SK-N-SH treated with all-trans-retinoic acid at 6 μM for 48 hours (cell line): ENCODE data around the gene PEMT.

Experiments used
- ATAC-seq: fragments of 200-7000 bp; cut with Tn5 transposase; 3 replicates; pipeline ENCODE4 v1.9.1; 2020; ENCODE audit warnings: mild to moderate bottlenecking, moderate library complexity
- BACH2 ChIP-seq: fragments of 250-450 bp; sonication (Bioruptor Pico); IDR thresholded peaks from 2 replicates; pipeline ENCODE4 v1.9.0; 2021; ENCODE audit warnings: mild to moderate bottlenecking, borderline replicate concordance
- CREB5 ChIP-seq: fragments of 250-450 bp; sonication (Bioruptor Pico); IDR thresholded peaks from 2 replicates; pipeline ENCODE4 v1.5.1; 2020; ENCODE audit warnings: low read depth, mild to moderate bottlenecking, moderate library complexity
- CSDC2 ChIP-seq: fragments of 250-450 bp; sonication (Bioruptor Pico); IDR thresholded peaks from 2 replicates; pipeline ENCODE4 v1.5.0; 2020; ENCODE audit warnings: mild to moderate bottlenecking, moderate library complexity
- ESRRG ChIP-seq: fragments of 250-450 bp; sonication (Bioruptor Pico); IDR thresholded peaks from 2 replicates; pipeline ENCODE4 v1.6.1; 2021; ENCODE audit warnings: mild to moderate bottlenecking
- GLIS3 ChIP-seq: fragments of 250-450 bp; sonication (Bioruptor Pico); IDR thresholded peaks from 2 replicates; pipeline ENCODE4 v1.5.0; 2020; ENCODE audit warnings: mild to moderate bottlenecking, moderate library complexity
- ISL1 ChIP-seq: fragments of 250-450 bp; sonication (Bioruptor Pico); IDR thresholded peaks from 2 replicates; pipeline ENCODE4 v2.1.2; 2022; ENCODE audit warnings: mild to moderate bottlenecking, moderate library complexity
- OSR1 ChIP-seq: fragments of 250-450 bp; sonication (Bioruptor Pico); IDR thresholded peaks from 2 replicates; pipeline ENCODE4 v1.8.0; 2022; ENCODE audit warnings: moderate library complexity, mild to moderate bottlenecking, inconsistent platforms
- POU6F1 ChIP-seq: fragments of 250-450 bp; sonication (Bioruptor Pico); IDR thresholded peaks from 2 replicates; pipeline ENCODE4 v1.8.0; 2021; ENCODE audit warnings: low read depth, mild to moderate bottlenecking, moderate library complexity, borderline replicate concordance
- PPARA ChIP-seq: fragments of 250-450 bp; sonication (Bioruptor Pico); IDR thresholded peaks from 2 replicates; pipeline ENCODE4 v1.5.0; 2020; ENCODE audit warnings: mild to moderate bottlenecking, borderline replicate concordance
- RARB ChIP-seq: fragments of 250-450 bp; sonication (Bioruptor Pico); IDR thresholded peaks from 2 replicates; pipeline ENCODE4 v1.8.0; 2021; ENCODE audit warnings: mild to moderate bottlenecking, moderate library complexity
- SNAI2 ChIP-seq: fragments of 250-450 bp; sonication (Bioruptor Pico); IDR thresholded peaks from 2 replicates; pipeline ENCODE4 v1.5.0; 2020; ENCODE audit warnings: mild to moderate bottlenecking, moderate library complexity
- TCF4 ChIP-seq: fragments of 250-450 bp; sonication (Bioruptor Pico); IDR thresholded peaks from 2 replicates; pipeline ENCODE4 v1.8.0; 2021; ENCODE audit warnings: mild to moderate bottlenecking, moderate library complexity, borderline replicate concordance
- TOX ChIP-seq: fragments of 250-450 bp; sonication (Bioruptor Pico); IDR thresholded peaks from 2 replicates; pipeline ENCODE4 v1.8.0; 2021; ENCODE audit warnings: mild to moderate bottlenecking, moderate library complexity, borderline replicate concordance
- ZC3H10 ChIP-seq: fragments of 250-450 bp; sonication (Bioruptor Pico); IDR thresholded peaks from 2 replicates; pipeline ENCODE4 v1.5.1; 2021; ENCODE audit warnings: mild to moderate bottlenecking, moderate library complexity
- ZFP3 ChIP-seq: fragments of 250-450 bp; sonication (Bioruptor Pico); IDR thresholded peaks from 2 replicates; pipeline ENCODE4 v1.5.0; 2020; ENCODE audit warnings: mild to moderate bottlenecking, moderate library complexity
- ZFP30 ChIP-seq: fragments of 450-650 bp; formaldehyde crosslinking; IDR thresholded peaks from 2 replicates; pipeline ENCODE4 v1.5.0; 2022; ENCODE audit warnings: mild to moderate bottlenecking, moderate library complexity
- ZNF565 ChIP-seq: fragments of 450-650 bp; formaldehyde crosslinking; conservative IDR thresholded peaks from 2 replicates; pipeline ENCODE4 v1.5.0; 2020; ENCODE audit warnings: low read depth, mild to moderate bottlenecking, moderate library complexity
- ZNF8 ChIP-seq: fragments of 450-650 bp; formaldehyde crosslinking; IDR thresholded peaks from 2 replicates; pipeline ENCODE4 v1.5.0; 2020; ENCODE audit warnings: mild to moderate bottlenecking, moderate library complexity
- TF ChIP-seq, protein P1 (sequence below): fragments of 250-450 bp; sonication (Bioruptor Pico); IDR thresholded peaks from 2 replicates; pipeline ENCODE4 v1.8.0; 2020; ENCODE audit warnings: mild to moderate bottlenecking, moderate library complexity, borderline replicate concordance
- TF ChIP-seq, protein P2 (sequence below): fragments of 250-450 bp; sonication (Bioruptor Pico); IDR thresholded peaks from 2 replicates; pipeline ENCODE4 v1.5.0; 2020; ENCODE audit warnings: mild to moderate bottlenecking, moderate library complexity
- TF ChIP-seq, protein P3 (sequence below): fragments of 250-450 bp; sonication (Bioruptor Pico); IDR thresholded peaks from 2 replicates; pipeline ENCODE4 v1.5.1; 2021; ENCODE audit warnings: mild to moderate bottlenecking, moderate library complexity

Gene PEMT

DNA sequence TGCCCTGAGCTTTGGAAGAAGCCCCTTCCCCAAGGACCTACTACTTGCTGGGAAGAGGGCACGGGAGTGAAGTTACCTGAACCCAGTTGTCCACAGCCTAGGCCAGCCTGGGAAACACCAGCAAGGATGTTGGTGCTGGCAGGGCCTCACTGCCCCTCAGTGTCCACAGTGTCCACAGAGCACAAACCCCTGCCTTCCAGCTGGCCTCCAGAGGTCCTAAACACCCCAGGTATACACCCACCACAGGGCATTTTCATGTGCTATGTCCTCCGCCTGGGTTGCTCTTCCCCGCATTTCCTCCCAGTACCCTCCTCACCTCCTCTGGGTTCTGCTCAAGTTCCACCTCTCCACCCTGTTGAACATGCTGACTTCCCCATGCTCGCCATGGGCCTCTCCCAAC, 4.2 kb upstream of the PEMT start (continued):
- no peak for TF ChIP-seq ZFP3 (CRISPR knock-in tag)
- no peak for TF ChIP-seq POU6F1 (CRISPR knock-in tag)
- no peak for TF ChIP-seq CREB5
- TF ChIP-seq ZFP30 (CRISPR knock-in tag), result no peak
- TF ChIP-seq PPARA (CRISPR knock-in tag), result no peak

DNA sequence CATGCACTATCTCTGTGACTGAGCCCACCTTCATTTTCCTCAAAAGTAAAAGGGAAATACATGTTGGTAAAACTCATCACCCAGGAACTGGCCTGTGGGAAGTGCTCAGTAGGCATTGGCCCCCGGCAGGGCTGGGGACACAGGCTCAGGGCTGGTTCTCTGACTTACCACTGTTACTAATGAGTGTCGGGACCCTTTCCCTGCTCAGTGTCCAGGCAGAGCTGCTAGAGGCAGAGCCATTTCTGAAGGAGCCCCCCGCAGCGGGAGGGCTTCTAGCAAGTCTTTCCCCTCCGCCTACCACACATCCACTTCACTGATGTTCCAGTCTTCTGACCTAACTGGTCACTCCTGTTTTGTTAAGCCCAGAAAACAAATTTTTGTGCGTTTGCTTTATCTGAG, 1.7 kb upstream of the PEMT start:
- no peak for TF ChIP-seq ZNF8
- no peak for TF ChIP-seq GLIS3
- TF ChIP-seq ZC3H10 (CRISPR knock-in tag), result no peak
- no peak for TF ChIP-seq ZNF565 (CRISPR knock-in tag)
- TF ChIP-seq PPARA (CRISPR knock-in tag), result no peak
- TF ChIP-seq ZFP30 (CRISPR knock-in tag), result no peak
- TF ChIP-seq, protein P1, sequence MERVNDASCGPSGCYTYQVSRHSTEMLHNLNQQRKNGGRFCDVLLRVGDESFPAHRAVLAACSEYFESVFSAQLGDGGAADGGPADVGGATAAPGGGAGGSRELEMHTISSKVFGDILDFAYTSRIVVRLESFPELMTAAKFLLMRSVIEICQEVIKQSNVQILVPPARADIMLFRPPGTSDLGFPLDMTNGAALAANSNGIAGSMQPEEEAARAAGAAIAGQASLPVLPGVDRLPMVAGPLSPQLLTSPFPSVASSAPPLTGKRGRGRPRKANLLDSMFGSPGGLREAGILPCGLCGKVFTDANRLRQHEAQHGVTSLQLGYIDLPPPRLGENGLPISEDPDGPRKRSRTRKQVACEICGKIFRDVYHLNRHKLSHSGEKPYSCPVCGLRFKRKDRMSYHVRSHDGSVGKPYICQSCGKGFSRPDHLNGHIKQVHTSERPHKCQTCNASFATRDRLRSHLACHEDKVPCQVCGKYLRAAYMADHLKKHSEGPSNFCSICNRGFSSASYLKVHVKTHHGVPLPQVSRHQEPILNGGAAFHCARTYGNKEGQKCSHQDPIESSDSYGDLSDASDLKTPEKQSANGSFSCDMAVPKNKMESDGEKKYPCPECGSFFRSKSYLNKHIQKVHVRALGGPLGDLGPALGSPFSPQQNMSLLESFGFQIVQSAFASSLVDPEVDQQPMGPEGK (CRISPR knock-in tag), result no peak
- no peak for TF ChIP-seq ZFP3 (CRISPR knock-in tag)
- TF ChIP-seq TCF4, result no peak
- TF ChIP-seq, protein P2, sequence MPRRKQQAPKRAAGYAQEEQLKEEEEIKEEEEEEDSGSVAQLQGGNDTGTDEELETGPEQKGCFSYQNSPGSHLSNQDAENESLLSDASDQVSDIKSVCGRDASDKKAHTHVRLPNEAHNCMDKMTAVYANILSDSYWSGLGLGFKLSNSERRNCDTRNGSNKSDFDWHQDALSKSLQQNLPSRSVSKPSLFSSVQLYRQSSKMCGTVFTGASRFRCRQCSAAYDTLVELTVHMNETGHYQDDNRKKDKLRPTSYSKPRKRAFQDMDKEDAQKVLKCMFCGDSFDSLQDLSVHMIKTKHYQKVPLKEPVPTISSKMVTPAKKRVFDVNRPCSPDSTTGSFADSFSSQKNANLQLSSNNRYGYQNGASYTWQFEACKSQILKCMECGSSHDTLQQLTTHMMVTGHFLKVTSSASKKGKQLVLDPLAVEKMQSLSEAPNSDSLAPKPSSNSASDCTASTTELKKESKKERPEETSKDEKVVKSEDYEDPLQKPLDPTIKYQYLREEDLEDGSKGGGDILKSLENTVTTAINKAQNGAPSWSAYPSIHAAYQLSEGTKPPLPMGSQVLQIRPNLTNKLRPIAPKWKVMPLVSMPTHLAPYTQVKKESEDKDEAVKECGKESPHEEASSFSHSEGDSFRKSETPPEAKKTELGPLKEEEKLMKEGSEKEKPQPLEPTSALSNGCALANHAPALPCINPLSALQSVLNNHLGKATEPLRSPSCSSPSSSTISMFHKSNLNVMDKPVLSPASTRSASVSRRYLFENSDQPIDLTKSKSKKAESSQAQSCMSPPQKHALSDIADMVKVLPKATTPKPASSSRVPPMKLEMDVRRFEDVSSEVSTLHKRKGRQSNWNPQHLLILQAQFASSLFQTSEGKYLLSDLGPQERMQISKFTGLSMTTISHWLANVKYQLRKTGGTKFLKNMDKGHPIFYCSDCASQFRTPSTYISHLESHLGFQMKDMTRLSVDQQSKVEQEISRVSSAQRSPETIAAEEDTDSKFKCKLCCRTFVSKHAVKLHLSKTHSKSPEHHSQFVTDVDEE (CRISPR knock-in tag), result no peak
- TF ChIP-seq SNAI2, result no peak
- TF ChIP-seq BACH2, result no peak
- TF ChIP-seq ESRRG (CRISPR knock-in tag), result no peak
- TF ChIP-seq CREB5, result no peak
- no peak for TF ChIP-seq CSDC2
- no peak for ATAC-seq

DNA sequence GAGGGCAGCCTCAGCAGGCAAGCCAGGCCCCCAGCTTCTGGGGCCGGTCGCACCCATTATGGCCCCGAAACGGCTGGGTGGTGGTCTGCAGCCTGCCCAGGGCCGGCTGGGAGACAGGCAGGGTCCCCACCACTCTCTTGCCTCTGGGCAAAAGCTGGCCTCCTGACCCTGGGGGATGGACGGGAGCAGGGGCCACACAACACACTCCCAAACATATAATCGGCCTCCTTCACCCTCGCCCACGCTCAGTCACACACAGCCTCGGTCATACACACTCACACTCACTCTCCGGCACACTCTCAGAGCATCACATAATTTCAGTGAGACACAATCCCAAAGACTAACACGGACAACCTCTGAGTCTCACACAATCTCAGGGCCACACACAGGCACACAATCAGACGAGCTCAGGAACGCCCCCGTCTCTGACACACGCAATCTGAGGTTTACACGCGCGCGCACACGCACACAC, 589 bp downstream of the PEMT start:
- peak; percentile 15 for ATAC-seq
- TF ChIP-seq OSR1 (CRISPR knock-in tag), result no peak
- no peak for TF ChIP-seq ZNF8
- TF ChIP-seq BACH2, result no peak
- no peak for TF ChIP-seq CREB5
- TF ChIP-seq, protein P2 (CRISPR knock-in tag), result no peak
- no peak for TF ChIP-seq ZFP3 (CRISPR knock-in tag)
- no peak for TF ChIP-seq GLIS3
- TF ChIP-seq TCF4, result no peak
- TF ChIP-seq POU6F1 (CRISPR knock-in tag), result no peak
- no peak for TF ChIP-seq RARB (CRISPR knock-in tag)
- TF ChIP-seq TOX (CRISPR knock-in tag), result no peak
- TF ChIP-seq ZFP30 (CRISPR knock-in tag), result no peak
- TF ChIP-seq ISL1 (CRISPR knock-in tag), result no peak
- TF ChIP-seq, protein P3, sequence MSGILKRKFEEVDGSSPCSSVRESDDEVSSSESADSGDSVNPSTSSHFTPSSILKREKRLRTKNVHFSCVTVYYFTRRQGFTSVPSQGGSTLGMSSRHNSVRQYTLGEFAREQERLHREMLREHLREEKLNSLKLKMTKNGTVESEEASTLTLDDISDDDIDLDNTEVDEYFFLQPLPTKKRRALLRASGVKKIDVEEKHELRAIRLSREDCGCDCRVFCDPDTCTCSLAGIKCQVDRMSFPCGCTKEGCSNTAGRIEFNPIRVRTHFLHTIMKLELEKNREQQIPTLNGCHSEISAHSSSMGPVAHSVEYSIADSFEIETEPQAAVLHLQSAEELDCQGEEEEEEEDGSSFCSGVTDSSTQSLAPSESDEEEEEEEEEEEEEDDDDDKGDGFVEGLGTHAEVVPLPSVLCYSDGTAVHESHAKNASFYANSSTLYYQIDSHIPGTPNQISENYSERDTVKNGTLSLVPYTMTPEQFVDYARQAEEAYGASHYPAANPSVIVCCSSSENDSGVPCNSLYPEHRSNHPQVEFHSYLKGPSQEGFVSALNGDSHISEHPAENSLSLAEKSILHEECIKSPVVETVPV (CRISPR knock-in tag), result no peak
- TF ChIP-seq SNAI2, result no peak
- TF ChIP-seq ESRRG (CRISPR knock-in tag), result no peak
